SJSA1 (cell line): ENCODE results near the gene YIPF1. TPM values are rescaled to one million over a fixed set of nuclear protein-coding genes. Genes with fewer than 3 reads are reported as not detected.
A peak's percentile ranks its signal among the peaks of the same experiment; 100 is the strongest.
"Not testable (repeated sequence)": the region's sequence is repeated elsewhere in the genome, so short reads cannot be mapped to it uniquely, and the experiment has no call there.

ENCODE experiments used
- DNase-seq, 2 experiments: peaks; one replicate each; pipeline ENCODE4 v3.0.0-alpha.2; 2015 to 2020; ENCODE audit warnings: low spot score in 2 of 2, low read depth in 1 of 2
- H3K27ac ChIP-seq: fragments of 250-450 bp; sonication (Bioruptor Pico); 2 replicates; pipeline ENCODE4 v1.5.1; 2020; ENCODE audit warnings: mild to moderate bottlenecking, moderate library complexity
- H3K27me3 ChIP-seq: fragments of 250-450 bp; sonication (Bioruptor Pico); replicated peaks from 2 replicates; pipeline ENCODE4 v1.5.1; 2020; ENCODE audit warnings: mild to moderate bottlenecking, moderate library complexity
- H3K36me3 ChIP-seq: fragments of 250-450 bp; sonication (Bioruptor Pico); 2 replicates; pipeline ENCODE4 v1.5.1; 2020; ENCODE audit warnings: mild to moderate bottlenecking
- H3K4me1 ChIP-seq: fragments of 250-450 bp; sonication (Bioruptor Pico); replicated peaks from 2 replicates; pipeline ENCODE4 v1.6.1; 2021; ENCODE audit warnings: mild to moderate bottlenecking
- H3K4me3 ChIP-seq: fragments of 250-450 bp; sonication (Bioruptor Pico); 2 replicates; pipeline ENCODE4 v1.5.1; 2020; ENCODE audit warnings: mild to moderate bottlenecking
- H3K9me3 ChIP-seq: fragments of 250-450 bp; sonication (Bioruptor Pico); replicated peaks from 2 replicates; pipeline ENCODE4 v1.5.1; 2020; ENCODE audit warnings: mild to moderate bottlenecking
- total RNA-seq: library from RNA; depleted of rRNA; stranded (reverse); fragments of >200 nt; shearing (Covaris generic); gene quantifications from 2 replicates; pipeline ENCODE4 v1.2.3, GENCODE V29; 2014; rRNA removed

YIPF1 gene
- total RNA-seq, 1 experiment from 2014 or later = 21.7 TPM

GRCh38 chr1:53816584-53816983 lies 73.0 kb downstream of the YIPF1 start:
- not testable (repeated sequence) for DNase-seq, H3K4me1 ChIP-seq, H3K27me3 ChIP-seq, H3K9me3 ChIP-seq, H3K27ac ChIP-seq, H3K4me3 ChIP-seq
- peaks cover 46% of the 10 kb centered on the region for H3K36me3 ChIP-seq

- not testable (repeated sequence) for H3K4me1 ChIP-seq, H3K27me3 ChIP-seq, H3K4me3 ChIP-seq, H3K9me3 ChIP-seq, DNase-seq, H3K27ac ChIP-seq
- peaks cover 50% of the 10 kb centered on the region for H3K36me3 ChIP-seq
Observed at GRCh38 chr1:53815484-53815883, 74.1 kb downstream of the YIPF1 start.

- Histone ChIP-seq H3K27ac (no peak overlapping the region; the same call in 1 of the 2 replicates), H3K36me3 (peaks cover 40% of the 10 kb centered on the region), H3K4me1 (peaks cover 32% of the 10 kb centered on the region), H3K27me3 (no peaks in the 10 kb centered on the region), H3K4me3 (no peak overlapping the region), H3K9me3 (no peaks in the 10 kb centered on the region)
- peak; percentile 31 to 58 for DNase-seq
Observed at GRCh38 chr1:53811414-53811851, 78.2 kb downstream of the YIPF1 start.

GRCh38 chr1:53810497-53810896 lies 79.1 kb downstream of the YIPF1 start:
- no peak for DNase-seq

GRCh38 chr1:53810007-53810406 lies 79.6 kb downstream of the YIPF1 start:
- no peak for DNase-seq
- Histone ChIP-seq H3K4me3 (no peak overlapping the region), H3K4me1 (peaks cover 46% of the 10 kb centered on the region), H3K27me3 (no peaks in the 10 kb centered on the region), H3K9me3 (no peaks in the 10 kb centered on the region), H3K36me3 (peaks cover 37% of the 10 kb centered on the region), H3K27ac (no peak overlapping the region)

More at GRCh38 chr1:53810497-53810896, 79.1 kb downstream of the YIPF1 start:
- Histone ChIP-seq H3K36me3 (peaks cover 39% of the 10 kb centered on the region), H3K27me3 (no peaks in the 10 kb centered on the region), H3K9me3 (no peaks in the 10 kb centered on the region), H3K27ac (no peak overlapping the region), H3K4me3 (no peak overlapping the region), H3K4me1 (peaks cover 41% of the 10 kb centered on the region)

GRCh38 chr1:53807916-53808315 lies 81.7 kb downstream of the YIPF1 start:
- DNase-seq = peak in 1 of 2 experiments; percentile 69
- Histone ChIP-seq H3K27ac (peak overlapping the region; percentile 15; the same call in 1 of the 2 replicates), H3K36me3 (peaks cover 34% of the 10 kb centered on the region), H3K4me1 (peaks cover 65% of the 10 kb centered on the region), H3K9me3 (no peaks in the 10 kb centered on the region), H3K27me3 (no peaks in the 10 kb centered on the region), H3K4me3 (no peak overlapping the region)

GRCh38 chr1:53804791-53805505 lies 84.6 kb downstream of the YIPF1 start:
- DNase-seq = peak; percentile 86 to 93

GRCh38 chr1:53804181-53804580 lies 85.4 kb downstream of the YIPF1 start:
- Histone ChIP-seq H3K27ac (peak overlapping the region; percentile 88), H3K4me3 (no peak overlapping the region), H3K9me3 (no peaks in the 10 kb centered on the region), H3K36me3 (peaks cover 43% of the 10 kb centered on the region), H3K27me3 (no peaks in the 10 kb centered on the region), H3K4me1 (peaks cover 95% of the 10 kb centered on the region)
- peak; percentile 65 to 82 for DNase-seq

More at GRCh38 chr1:53804791-53805505, 84.6 kb downstream of the YIPF1 start:
- H3K4me3 ChIP-seq = no peak overlapping the region
- peak overlapping the region; percentile 88 for H3K27ac ChIP-seq
- no peaks in the 10 kb centered on the region for H3K27me3 ChIP-seq
- no peaks in the 10 kb centered on the region for H3K9me3 ChIP-seq
- peaks cover 88% of the 10 kb centered on the region for H3K4me1 ChIP-seq
- peaks cover 39% of the 10 kb centered on the region for H3K36me3 ChIP-seq

Other genes with a start within 250 kb of the YIPF1 start
- 1.2 and 2.6 TPM in 2 replicates for gene GLIS1, start 150.6 kb downstream of the YIPF1 start, total RNA-seq
- gene NDC1, start 51.5 kb downstream of the YIPF1 start, total RNA-seq = 60.5 and 65.0 TPM in 2 replicates
- gene DIO1, start 4.4 kb upstream of the YIPF1 start, total RNA-seq = not detected in 2 replicates
- 61.5 and 81.6 TPM in 2 replicates for gene IFT25, start 55.9 kb upstream of the YIPF1 start, total RNA-seq
- 39.9 and 46.7 TPM in 2 replicates for gene LRRC42, start 56.6 kb upstream of the YIPF1 start, total RNA-seq
- not detected in 2 replicates for gene LDLRAD1, start 128.4 kb upstream of the YIPF1 start, total RNA-seq
- 310 and 384 TPM in 2 replicates for gene TMEM59, start 163.4 kb upstream of the YIPF1 start, total RNA-seq
- gene TCEANC2, start 163.8 kb upstream of the YIPF1 start, total RNA-seq = 1.5 and 2.9 TPM in 2 replicates